Activated CD4-positive, CD25-positive, alpha-beta regulatory T cell treated with anti-CD3 and anti-CD28 coated beads, Interleukin-2, amount 50 U/mL, for 24 hours (primary cell): ENCODE results near the gene PIBF1.
A peak's percentile ranks its signal among the peaks of the same experiment; 100 is the strongest.
"Not testable (repeated sequence)": the region's sequence is repeated elsewhere in the genome, so short reads cannot be mapped to it uniquely, and the experiment has no call there.

Experiments used
- ATAC-seq, 2 donors: fragments of 150-1000 bp; cut with Tn5 transposase; one replicate each; pipeline ENCODE4 v1.10.0; 2021; ENCODE audit warnings: mild to moderate bottlenecking in 1 of 2, moderate library complexity in 1 of 2

Gene PIBF1

DNA sequence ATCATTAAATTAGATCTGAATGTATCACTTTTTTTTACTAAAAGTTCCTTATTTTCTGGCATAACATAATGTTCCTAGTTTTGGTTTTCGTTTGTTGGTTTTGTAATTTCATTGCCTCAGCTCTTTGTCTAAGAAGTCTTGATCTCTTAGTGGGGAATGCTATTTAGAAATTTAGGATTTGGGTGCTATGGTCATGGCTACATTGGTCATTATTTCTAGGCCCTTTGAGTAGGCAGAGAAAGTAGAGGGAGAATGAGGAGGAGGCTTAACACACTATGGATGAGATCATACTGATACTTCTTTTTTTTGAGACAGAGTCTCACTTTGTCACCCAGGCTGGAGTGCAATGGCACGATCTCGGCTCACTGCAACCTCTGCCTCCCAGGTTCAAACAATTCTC, 41.8 kb downstream of the PIBF1 start:
- no peak for ATAC-seq

DNA sequence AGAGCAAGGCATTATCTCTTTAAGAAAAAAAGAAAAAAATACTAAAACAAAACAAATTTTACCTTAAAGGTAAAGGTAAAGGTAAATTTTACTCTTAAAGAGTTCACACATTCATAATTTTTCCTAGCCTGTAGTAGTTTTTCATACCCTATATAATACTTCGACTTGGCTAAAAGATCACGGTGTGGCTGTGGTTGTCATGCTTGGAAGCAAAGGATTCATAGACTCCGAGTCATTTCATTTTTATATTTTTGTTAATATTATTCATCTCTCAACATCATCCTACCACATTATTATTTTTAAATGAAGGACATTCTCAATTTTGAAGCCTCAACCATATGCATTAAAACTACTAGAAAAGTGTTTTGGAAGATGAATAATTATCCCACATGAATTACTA, 52.7 kb downstream of the PIBF1 start:
- ATAC-seq = no peak

DNA sequence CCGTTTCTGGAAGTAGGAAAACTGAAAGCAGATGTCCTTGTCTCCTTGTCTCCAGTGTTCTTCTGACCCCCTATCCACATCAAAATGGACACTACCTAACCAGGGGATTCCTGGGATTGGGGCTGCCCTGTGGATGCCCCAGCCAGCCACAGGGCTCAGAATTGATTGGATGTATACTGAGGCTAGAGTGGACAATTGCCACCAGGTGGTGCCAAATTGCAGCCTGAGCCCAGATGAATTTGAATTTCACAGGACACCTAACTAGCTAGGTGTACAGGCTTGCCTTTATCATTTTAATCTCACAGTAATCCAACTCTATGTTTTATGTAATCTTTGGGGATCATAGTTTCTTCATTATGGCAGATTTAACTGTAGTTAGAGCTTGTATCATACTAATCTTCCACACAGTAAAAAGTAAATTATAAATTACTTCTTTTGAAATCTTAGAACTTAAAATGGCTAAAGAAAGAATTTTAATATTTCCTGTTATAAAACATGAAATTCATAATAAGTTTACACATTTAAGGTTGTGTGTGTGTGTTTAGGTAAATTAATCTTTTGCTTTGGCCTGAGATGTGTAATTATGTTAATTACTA, 58.0 kb downstream of the PIBF1 start:
- ATAC-seq = peak; percentile 71

GRCh38 chr13:72842991-72843390, 61.1 kb downstream of the PIBF1 start:
- no peak for ATAC-seq

DNA sequence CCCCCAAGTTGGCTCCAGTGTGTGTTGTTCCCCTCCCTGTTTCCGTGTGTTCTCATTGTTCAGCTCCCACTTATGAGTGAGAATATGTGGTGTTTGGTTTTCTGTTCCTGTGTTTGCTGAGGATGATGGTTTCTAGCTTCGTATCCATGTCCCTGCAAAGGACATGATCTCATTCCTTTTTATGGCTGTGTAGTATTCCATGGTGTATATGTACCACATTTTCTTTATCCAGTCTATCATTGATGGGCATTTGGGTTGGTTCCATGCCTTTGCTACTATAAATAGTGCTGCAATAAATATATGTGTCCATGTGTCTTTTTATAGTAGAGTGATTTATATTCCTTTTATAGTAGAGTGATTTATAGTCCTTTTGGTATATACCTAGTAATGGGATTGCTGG, 63.2 kb downstream of the PIBF1 start:
- not testable (repeated sequence) for ATAC-seq

DNA sequence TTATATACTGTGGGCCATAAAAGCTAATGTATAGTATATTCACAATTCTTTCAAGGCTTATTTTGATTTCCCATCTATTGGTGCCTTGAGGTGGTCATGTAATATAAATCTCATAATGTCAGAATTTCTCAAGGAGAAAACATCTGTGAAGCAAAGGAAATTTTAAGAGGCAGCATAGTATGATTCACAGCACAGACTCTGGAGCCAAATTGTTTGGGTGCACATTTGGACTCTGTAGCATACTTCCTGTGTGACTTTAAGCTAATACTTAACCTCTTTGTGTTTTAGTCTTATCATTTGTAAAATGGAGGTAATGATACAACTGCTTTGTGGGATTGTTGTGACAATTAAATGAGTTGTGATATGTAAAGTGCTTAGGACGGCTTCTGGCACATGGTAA, 67.6 kb downstream of the PIBF1 start:
- ATAC-seq = no peak

- no peak for ATAC-seq
Measured at GRCh38 chr13:72850959-72851677, 69.2 kb downstream of the PIBF1 start.

GRCh38 chr13:72851678-72852014, 69.7 kb downstream of the PIBF1 start:
- no peak for ATAC-seq

DNA sequence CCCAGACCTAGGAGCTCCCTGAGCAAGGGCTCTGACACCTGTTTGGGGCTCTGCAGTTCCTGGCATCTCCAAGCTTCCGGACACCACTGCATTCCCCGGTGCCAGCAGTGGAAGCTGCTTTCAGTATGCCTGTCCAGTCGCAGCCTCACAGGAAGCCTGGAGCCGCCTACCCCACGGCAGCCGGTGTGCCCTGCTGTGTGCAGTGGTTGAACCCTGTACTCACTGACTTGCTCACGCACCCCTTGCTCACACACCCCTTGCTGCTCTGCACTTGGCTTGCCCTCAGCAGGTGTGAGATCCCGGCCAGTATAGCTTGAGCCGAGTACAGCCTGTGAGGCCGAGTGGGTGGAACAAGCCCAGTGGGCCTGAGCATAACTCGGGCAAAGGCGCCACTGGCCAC, 70.3 kb downstream of the PIBF1 start:
- ATAC-seq = no peak

DNA sequence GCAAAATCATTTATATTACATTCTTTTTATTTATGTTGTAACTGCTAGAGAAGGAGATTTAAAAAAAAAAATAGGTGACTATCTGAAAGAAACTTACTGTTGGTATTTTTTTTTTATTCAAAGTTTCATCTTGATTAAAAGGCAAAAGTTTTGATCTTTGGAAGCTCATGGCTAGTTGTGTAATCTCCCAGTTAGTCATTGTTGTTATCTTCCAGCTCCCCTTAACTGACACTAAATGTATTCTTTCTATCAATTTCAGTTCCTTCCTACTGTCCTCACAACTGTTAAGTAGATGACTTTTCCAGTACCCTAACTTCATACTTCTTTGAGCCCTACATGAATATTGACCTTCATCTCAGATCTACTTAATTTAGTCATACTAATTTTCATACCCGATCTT, 71.1 kb downstream of the PIBF1 start:
- no peak for ATAC-seq

GRCh38 chr13:72864142-72865011, 82.4 kb downstream of the PIBF1 start:
- peak; percentile 44 to 62 for ATAC-seq

GRCh38 chr13:72868229-72868628, 86.3 kb downstream of the PIBF1 start:
- ATAC-seq = no peak

DNA sequence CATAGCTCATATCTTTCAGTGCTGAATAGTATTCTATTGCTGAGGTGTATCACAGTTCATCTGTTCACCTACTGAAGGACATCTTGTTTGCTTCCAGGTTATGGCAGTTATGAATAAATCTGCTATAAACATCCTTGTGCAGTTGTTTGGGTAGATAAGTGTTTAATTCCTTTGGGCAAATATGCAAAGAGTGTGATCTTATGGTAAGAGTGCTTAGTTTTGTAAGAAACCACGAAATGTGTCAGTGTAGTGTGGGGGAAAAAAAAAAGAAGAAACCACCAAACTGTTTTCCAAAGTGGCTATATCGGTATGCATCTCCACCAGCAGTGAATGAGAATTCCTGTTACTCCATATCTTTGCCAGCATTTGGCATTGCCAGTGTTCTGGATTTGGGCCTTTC, 93.3 kb downstream of the PIBF1 start:
- ATAC-seq = no peak

DNA sequence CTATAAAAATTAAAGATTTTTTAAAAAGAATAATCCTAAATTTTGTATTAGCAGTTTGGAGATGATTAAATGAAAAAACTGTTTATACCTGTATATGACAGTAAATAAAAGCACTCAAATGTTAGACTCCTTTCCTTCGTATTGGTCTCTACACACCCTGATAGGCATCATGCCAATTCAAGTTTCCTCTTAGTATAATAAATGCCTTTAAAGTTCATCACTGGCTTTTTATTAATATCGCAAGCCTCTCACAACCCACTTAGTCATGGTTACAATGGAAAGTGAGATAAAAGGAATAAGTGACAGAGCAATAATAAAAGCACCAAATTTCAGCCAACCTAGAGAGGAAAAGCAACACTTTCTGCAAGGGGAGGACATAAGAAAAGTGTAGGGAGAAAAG, 102.2 kb downstream of the PIBF1 start:
- no peak for ATAC-seq

GRCh38 chr13:72886272-72887067, 104.5 kb downstream of the PIBF1 start:
- ATAC-seq = no peak

- ATAC-seq = no peak
Measured at GRCh38 chr13:72889495-72889894, 107.6 kb downstream of the PIBF1 start.

DNA sequence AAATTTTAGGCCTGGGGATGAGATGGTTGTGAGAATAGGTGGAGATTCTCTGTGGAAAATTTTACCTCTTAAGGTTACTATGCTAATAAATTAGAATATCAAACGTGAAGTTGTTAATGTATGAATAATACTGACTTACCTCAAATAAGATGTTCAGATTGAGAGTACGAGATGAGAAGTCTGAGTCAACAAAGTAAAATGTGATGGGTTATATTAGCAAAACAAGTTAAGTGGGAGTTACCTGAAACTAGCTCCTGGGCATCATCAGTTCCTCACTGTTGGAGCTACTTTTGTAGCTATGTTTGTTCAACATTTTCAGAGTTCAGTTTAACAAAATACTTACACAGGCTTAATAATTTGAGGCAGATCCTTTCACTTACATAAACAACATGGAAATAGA, 108.6 kb downstream of the PIBF1 start:
- peak; percentile 61 to 78 for ATAC-seq

- ATAC-seq = no peak
Measured at GRCh38 chr13:72891423-72891822, 109.5 kb downstream of the PIBF1 start.

DNA sequence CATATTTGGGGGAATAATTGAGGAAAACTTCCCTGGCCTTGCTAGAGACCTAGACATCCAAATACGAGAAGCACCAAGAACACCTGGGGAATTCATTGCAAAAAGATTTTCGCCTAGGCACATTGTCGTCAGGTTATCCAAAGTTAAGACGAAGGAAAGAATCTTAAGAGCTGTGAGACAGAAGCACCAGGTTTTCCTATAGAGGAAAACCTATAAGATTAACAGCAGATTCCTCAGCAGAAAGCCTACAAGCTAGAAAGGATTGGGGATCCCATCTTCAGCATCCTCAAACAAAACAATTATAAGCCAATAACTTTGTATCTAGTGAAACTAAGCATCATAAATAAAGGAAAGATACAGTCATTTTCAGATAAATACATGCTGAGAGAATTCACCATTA, 114.9 kb downstream of the PIBF1 start:
- no peak for ATAC-seq

DNA sequence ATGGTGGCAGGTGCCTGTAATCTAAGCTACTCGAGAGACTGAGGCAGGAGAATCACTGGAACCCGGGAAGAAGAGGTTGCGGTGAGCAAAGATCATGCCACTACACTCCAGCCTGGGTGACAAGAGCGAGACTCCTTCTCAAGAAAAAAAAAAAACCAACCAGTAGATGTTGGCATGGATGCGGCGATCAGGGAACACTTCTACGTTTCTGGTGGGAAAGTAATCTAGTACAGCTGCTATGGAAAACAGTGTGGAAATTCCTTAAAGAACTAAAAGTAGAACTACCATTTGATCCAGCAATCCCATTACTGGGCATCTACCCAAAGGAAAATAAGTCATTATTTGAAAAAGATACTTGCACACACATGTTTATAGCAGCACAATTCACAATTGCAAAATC, 119.6 kb downstream of the PIBF1 start:
- ATAC-seq = not testable (repeated sequence)

- ATAC-seq = no peak
Measured at GRCh38 chr13:72908416-72908815, 126.5 kb downstream of the PIBF1 start.

DNA sequence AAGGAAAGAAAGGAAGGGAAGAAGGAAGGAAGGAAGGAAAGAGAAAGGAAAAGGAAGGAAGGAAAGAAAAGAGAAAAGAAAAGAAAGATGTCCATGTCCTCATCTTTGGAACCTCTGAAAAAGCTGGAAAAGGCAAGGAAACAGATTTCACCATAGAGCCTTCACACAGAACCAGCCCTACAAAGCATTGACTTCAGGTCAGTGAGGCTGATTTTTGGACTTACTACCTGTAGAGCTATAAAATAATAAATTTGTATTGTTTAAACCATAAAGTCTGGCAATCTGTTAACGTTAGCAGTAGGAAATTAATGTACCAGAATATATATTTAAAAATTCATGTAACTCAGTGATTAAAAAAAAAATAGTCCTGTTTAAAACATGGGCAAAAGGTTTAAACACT, 130.0 kb downstream of the PIBF1 start:
- ATAC-seq = no peak

GRCh38 chr13:72920097-72920496, 138.2 kb downstream of the PIBF1 start:
- no peak for ATAC-seq
